ENCODE data around the gene GIN1.
A peak's percentile ranks its signal among the peaks of the same experiment; 100 is the strongest.
"Not testable (repeated sequence)": the region's sequence is repeated elsewhere in the genome, so short reads cannot be mapped to it uniquely, and the experiment has no call there.

Gene GIN1, protein sequence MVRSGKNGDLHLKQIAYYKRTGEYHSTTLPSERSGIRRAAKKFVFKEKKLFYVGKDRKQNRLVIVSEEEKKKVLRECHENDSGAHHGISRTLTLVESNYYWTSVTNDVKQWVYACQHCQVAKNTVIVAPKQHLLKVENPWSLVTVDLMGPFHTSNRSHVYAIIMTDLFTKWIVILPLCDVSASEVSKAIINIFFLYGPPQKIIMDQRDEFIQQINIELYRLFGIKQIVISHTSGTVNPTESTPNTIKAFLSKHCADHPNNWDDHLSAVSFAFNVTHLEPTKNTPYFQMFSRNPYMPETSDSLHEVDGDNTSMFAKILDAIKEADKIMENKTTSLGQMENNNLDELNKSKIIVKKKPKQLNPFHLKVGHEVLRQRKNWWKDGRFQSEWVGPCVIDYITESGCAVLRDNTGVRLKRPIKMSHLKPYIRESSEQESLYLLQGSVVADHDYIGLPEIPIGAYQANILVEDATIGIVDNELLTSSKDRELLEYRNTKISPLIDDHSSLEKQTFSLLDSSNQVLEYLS

DNA sequence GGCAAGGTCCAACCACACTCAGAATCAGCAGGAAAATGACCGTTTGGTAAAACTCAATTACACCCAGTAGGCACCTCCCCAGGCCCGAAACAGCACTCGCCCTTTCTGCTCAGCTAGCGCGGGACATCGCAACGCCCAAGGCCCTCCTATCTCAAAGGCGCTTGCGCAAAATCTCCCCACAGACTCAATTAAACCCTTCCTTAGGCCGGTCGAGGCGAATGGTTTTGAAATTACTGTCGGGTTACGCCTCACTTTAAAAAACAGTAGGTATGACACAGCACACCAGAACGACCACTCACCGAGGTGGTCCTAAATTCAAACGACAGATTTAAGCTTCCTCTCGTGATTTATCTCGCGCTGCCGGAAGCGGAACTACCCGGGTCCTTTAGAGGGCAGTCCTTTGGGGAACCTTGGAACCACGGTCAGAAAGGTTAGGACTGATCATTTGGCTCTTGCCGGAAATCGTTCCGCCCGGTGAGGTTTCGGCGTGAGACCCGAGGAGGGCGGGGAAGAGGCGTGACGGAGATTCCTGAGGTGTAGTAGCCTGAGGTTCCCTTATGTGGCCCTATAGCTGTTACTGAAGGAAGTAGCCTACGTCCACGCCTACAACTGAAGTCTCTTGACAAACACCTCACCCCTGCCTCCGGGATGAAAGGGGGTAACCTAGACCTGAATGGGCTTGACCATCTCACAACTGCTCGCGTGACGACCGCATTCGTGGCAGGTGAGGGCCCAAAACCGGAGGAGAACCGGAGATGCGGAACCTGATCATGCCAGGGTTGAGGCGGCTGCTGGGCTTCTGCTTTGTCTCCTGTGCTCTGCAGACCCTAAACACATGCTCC lies at the start of gene GIN1, which contains the start of gene PPIP5K2:
Gene GIN1, minus strand, starts transcription at position 374 of the 842 bp plus-strand sequence. CDS start 11,431 bp downstream, outside the sequence.
Gene PPIP5K2, plus strand, starts transcription at position 537 of the 842 bp plus-strand sequence. CDS start 9,289 bp downstream, outside the sequence.
- DNase-seq (ENCODE audit: low read depth, low spot score), result peak; percentile 90

DNA sequence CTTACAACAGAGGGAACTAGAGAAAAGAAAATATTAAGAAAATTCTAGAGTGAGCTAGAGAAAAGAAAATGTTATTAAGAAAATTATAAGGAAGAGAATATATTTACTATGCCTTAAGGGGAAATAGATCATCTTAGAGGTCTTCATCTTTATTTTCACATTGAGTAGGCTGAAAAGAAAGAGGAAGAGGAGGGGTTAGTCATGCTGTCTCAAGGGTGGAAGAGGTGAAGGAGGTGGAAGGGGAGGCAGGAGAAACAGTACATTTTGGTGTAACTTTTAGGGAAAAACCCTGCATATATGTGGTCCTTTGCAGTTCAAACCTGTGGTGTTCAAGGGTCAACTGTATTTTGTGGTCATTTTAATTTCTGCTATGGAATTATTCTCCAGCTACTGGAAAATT lies 46.8 kb upstream of the GIN1 start:
- no peak for DNase-seq (ENCODE audit: low read depth, low spot score)

DNA sequence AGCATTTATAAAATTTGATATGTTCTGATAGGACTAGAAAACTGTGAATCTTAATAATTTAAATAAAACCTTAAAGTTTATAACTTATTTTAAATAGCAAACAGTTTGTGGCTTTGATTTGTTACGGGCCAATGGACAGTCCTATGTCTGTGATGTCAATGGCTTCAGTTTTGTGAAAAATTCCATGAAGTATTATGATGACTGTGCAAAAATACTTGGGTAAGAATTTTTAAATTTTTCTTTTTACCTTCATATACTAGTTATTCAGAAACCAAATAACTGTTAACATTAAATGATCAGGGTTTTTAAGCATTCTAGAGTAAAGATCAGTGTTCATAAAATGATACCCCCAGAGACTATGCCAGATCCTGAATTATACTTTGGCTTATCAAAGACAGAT lies 31.2 kb upstream of the GIN1 start:
- no peak for DNase-seq (ENCODE audit: low read depth, low spot score)

DNA sequence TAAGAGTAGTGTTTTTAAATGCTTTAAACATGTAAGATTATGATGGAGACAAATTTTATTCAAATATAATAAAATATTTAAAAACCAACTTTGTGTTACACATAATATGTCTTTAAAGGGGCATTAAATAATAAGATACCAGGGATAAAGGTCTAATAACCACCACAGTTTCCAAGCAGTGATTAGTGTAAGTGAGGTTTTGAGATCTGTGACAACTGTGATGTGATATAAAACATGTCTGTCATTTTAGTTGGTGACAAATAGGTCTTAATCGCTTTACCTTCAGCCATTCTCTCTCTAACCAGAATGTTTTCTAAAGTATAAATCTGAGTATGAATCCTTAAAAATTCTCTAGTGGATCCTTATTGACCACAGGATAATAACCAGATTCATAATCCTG lies 28.3 kb upstream of the GIN1 start:
- DNase-seq (ENCODE audit: low read depth, low spot score), result no peak

DNA sequence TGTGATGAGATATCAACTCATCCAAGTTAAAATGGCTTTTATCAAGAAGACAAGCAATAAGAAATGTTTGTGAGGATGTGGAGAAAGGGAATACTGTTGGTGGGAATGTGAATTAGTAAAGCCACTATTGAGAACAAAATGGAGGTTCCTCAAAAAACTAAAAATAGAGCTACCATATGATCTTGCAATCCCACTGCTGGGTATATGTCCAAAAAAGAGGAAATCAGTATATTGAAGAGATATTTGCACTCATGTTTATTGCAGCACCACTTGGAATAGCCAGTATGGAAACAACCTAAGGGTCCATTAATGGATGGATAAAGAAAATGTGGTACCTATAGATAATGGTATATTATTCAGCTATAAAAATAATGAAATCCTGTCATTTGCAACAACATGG lies 25.3 kb upstream of the GIN1 start:
- DNase-seq (ENCODE audit: low read depth, low spot score), result no peak

DNA sequence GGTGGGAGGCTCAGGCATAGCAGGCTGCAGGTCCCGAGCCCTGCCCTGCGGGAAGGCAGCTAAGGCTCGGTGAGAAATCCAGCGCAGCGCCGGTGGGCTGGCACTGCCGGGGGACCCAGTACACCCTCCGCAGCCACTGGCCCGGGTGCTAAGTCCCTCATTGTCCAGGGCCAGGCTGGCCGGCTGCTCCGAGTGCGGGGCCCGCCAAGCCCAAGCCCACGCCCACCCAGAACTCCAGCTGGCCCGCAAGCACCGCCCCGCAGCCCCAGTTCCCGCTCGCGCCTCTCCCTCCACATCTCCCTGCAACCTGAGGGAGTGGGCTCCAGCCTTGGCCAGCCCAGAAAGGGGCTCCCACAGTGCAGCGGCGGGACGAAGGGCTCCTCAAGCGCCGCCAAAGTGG lies 22.2 kb upstream of the GIN1 start:
- not testable (repeated sequence) for DNase-seq (ENCODE audit: low read depth, low spot score)

DNA sequence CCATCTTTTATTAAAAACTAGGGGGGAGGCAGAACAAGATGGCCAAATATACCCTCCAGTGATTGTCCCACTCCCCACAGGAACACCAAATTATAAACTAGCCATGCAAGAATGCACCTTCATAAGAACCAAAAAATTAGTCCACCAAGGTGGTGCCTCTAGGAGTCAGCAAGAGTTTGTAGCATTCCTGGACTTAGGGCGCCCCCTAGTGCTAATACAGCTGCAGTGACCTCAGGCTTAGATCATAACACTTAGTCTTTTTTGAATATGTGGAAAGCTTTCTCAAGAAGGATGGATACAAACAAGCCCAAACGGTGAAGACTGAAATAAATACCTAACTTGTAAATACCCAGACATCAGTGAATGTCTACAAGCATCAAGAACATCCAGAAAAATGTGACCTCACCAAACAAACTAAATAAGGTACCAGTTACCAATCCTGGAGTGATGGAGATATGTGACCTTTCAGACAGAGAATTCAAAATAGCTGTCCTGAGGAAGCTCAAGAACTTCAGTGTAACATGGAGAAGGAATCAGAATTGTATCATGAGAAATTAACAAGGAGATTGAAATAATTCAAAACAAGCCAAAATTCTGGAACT lies 19.4 kb upstream of the GIN1 start:
- peak; percentile 15 for DNase-seq (ENCODE audit: low read depth, low spot score)

DNA sequence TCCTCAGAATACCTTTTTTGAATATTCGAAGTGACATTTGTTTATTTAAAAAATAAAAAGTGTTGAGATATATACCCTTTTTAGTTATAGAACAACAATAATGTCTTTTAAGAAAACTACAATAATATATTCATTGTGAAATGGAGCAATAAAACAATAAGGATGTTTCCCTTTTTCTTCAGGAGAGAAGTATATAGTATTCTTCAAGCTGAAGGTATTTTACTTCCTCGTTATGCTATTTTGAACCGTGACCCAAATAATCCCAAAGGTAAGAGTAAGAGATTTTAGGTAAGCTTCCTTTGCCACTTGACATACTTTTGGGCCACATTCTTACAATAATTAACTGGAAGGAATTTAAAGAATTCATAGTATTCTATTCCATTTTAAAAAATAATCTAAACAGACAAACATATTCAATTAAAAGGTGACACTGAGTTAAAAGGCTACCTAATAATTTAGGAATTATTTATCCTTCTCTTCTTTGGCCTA lies 18.3 kb upstream of the GIN1 start:
- DNase-seq (ENCODE audit: low read depth, low spot score), result no peak

DNA sequence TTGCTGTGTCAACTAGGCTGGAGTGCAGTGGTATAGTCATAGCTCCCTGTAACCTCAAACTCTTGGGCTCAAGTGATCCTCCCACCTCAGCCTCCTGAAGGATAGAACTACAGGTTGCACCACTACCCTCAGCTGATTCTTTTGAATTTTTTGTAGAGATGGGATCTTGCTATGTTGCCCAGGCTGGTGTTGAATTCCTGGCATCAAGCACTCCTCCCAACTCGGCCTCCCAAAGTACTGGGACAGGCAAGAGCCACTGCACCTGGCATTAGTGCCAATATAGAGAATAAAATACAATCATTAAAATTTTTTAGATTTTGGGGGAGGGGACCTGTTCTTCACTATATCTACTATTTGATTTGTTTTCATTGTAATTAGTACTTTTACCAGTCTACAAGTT lies 15.5 kb upstream of the GIN1 start:
- no peak for DNase-seq (ENCODE audit: low read depth, low spot score)

DNA sequence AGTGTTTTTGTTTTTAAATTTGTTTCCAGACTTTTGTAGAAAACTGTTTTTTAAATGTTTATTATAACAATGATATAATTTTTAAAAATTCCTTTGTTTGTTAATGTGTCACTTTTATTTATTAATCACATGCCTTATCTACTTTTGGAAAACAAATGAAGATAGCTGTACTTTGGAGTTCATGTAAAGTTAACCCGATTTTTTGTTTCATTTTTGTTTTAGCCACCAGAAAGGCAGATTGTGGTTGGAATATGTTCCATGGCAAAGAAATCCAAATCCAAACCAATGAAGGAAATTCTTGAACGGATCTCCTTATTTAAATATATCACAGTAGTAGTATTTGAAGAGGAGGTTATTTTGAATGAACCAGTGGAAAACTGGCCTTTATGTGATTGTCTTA lies 13.3 kb upstream of the GIN1 start:
- DNase-seq (ENCODE audit: low read depth, low spot score), result no peak

DNA sequence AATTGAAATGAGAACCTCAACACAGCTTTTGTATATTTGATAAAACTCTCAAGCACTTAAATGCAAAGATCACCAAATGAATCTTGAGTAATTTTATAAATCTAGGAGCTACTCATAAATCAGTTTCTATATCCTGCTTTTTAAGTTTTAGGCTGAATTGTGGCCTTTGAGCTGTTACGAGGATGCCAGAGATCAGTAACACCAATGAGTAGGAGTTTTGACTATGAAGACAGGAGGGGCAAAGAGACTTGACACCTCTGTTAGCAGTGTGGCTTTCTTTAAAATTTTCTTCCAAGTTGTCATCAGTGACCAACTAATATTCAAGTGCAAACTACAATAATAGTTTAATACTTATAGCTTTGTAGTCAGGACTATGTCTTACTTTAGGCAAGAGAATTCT lies 12.7 kb upstream of the GIN1 start:
- DNase-seq (ENCODE audit: low read depth, low spot score), result no peak

DNA sequence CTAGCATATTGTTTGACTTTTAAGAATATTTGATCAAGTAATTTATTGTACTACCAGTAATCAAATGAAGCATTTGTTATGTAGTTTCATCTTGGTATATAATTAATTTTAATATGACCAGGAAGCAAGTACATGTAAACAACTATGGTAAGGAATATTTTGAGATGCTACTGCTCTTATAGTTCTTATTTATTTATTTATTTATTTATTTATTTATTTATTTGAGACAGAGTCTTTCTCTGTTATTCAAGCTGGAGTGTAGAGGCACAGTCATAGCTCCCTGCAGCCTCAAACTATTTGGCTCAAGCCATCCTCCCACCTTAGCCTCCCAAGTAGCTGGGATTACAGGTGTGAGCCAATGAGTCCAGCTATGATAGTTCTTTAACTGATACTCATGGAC lies 8.3 kb upstream of the GIN1 start:
- DNase-seq (ENCODE audit: low read depth, low spot score), result no peak

DNA sequence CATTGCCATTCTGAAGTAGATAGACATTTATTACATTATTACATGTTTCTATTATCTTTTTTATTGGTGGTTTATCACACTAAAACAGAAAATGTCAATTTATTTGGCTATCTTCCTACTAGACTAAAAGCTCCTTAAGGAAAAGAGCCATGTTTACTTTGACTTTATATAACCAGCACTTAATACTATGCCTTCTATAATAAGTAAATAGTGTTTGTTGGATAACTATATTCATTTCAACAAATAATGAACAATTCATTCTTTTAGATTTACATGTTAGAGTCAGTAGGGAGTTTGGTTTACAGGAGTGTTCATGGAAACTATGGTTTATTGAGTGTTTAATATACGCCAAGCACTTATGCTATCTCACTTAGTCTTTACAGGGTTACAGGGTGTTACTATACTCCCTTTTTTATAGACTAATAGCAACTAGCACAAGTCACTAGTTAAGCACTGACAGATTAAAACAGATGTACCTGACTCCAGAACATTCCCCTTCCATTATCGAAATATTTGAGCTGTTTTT lies 7.4 kb upstream of the GIN1 start:
- no peak for DNase-seq (ENCODE audit: low read depth, low spot score)

DNA sequence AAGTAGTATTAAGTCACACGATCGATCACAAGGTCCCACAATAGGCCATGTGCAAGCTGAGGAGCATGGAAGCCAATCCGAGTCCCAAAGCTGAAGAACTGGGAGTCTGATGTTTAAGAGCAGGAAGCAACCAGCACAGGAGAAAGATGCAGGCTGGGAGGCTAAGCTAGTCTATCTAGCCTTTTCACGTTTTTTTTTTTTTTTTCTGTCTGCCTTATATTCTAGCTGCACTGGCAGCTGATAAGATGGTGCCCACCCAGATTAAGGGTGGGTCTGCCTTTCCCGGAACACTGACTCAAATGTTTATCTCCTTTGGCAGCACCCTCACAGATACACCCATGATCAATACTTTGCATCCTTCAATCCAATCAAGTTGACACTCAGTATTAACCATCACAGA lies 6.6 kb upstream of the GIN1 start:
- no peak for DNase-seq (ENCODE audit: low read depth, low spot score)

DNA sequence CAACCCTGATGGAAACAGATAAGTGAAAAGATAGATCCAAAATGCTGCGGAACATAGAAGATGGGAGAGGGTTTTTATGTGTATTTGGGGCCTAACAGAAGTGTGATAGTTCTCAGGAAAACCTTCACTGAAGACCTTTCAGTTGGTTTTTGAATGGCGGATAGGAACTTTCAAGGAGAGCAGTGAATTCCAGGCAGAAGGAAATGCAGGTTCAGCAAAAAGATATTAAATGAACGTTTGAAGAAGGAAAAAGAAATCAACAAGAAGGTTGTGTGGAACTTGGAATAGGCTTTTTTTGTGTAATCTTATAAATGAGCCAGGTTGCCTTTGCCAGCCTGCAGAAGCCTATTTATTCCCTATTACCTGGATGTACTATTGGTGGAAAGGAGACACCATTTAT lies 2.3 kb upstream of the GIN1 start:
- DNase-seq (ENCODE audit: low read depth, low spot score), result no peak

DNA sequence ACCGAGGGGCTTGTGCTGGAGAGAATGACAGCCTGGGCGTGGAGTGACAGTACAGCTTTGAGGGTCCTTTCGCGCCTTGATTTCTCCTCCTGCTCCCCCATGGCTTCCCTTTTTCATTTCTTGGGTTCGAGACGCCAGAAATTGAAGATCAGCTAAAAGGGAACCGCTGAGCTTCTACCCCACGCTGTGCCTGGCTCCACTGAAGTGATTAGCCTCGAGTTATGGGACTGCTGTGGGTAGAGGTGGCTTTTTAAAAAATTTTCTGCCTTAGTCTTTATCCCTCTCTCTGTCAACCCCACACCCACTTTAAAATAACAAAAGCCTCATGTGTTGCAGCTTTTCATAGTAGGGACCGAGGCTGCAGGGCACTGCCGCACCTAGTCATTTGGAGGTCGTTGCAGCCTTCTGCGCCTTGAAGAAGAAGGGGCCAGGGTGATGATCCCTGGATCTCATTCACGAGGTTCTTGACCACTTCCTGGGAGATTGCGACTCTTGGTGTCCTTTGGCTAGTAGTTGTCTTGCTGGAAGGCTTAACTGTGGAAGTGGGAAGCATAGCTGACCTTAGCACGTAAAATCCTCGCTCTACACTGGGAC lies 766 bp upstream of the GIN1 start:
- no peak for DNase-seq (ENCODE audit: low read depth, low spot score)

DNA sequence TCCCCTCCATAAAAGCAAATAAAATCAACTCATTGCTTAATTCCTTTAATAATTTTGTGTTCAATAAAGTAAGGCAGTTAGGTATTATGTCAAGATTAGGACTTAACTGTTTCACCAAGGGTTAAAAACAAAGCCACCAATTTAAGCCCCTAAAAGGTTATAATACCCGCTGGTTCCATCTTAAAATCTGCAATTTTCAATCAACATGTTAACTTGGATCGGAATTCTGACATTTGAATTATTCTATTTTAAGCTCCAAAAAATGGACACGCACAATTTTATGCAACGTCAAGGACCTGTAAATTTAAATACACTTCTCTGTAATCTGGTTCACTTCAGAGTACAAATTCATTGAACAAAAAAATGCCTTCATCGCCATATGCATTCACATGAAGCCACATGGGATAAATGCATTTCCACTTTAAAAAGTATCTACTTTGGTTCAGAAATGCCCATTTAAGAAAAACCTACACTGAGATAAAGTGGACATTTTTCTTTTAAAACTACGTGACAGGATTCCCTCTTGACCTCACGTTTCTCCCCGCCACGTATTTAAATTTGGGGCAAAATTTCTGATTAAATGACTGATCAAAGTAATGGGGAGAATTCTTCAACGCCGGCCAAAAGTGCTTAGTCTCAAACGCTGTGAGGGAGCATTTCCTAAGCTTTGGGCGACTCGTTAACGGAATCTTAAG lies 721 bp downstream of the GIN1 start:
- DNase-seq (ENCODE audit: low read depth, low spot score), result no peak

DNA sequence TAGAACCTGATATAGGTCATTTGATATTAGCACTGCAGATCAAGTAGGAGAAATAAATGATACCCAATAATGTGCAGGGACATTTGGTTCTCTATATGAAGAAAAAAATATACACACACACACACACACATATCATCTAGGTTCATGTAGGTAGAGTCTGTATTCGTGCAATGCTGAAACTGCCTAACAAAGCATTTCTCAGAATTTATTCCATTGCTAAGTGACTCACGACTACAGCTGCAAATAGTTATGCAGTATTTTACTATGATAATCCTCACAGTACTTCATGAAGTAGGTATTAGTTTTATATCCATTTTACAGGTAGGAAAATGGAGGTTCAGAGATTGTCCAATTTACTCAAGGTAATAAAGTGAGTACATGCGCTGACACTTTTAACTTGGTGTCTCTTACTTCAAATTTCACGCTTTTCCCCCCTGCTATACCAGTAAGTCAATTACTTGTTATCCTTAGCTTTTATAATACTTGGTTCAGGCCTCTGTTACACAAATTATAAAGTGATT lies 2.4 kb downstream of the GIN1 start:
- DNase-seq (ENCODE audit: low read depth, low spot score), result no peak

DNA sequence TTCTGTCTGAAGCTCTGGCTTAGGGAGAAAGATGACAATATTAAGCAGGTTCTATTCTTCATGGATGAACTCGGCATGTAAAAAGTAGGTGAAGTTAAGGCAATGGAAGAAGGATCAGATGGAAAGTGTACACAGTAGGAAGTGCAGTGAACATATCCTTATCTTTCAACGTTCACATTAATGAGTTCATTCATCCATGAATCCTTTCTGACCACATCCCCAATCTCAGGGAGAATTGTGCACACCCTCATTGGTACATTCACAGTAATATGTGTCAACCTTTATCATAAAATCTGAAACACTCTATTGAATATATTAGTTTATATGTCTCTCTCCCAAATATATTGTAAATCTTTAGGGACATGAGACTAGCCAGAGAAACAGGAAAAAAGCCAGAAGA lies 5.5 kb downstream of the GIN1 start:
- DNase-seq (ENCODE audit: low read depth, low spot score), result no peak

DNA sequence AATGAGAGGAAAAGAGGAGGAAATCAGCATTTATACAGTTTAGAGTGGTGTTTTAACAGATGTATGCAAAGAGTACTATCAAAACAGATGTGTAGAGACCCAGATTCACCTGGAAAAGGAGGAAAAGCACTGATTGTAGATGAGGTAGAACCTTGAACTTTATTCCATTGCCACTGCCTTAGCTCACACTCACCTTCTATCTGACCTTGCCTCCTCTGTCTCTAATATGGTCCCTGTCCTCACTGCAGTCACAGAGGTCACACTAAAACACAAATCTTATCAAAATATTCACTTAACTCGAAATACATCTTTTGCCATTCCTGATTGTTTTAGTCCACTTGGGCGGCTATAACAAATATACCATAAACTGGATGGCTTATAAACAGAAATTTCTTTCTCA lies 7.0 kb downstream of the GIN1 start:
- no peak for DNase-seq (ENCODE audit: low read depth, low spot score)
